IPS-NIHi11 (cell line): Measurements from ENCODE around the gene KHDRBS1.
"Not testable (repeated sequence)": the region's sequence is repeated elsewhere in the genome, so short reads cannot be mapped to it uniquely, and the experiment has no call there.

Source experiments
- DNase-seq: peaks from one replicate; pipeline ENCODE4 v3.0.0; 2012; ENCODE audit warnings: mixed read lengths, low spot score

The KHDRBS1 gene

GRCh38 chr1:32065613-32066488 lies 52.2 kb downstream of the KHDRBS1 start:
- DNase-seq, result not testable (repeated sequence)

- DNase-seq, result no peak
These were observed 52.8 kb downstream of the KHDRBS1 start for GRCh38 chr1:32066489-32066873.

- peak; percentile 32 for DNase-seq
These were observed 55.4 kb downstream of the KHDRBS1 start for GRCh38 chr1:32068957-32069588.

GRCh38 chr1:32071758-32072621 lies 58.3 kb downstream of the KHDRBS1 start:
- no peak for DNase-seq

- peak; percentile 92 for DNase-seq
These were observed 59.1 kb downstream of the KHDRBS1 start, which contains the start of gene TMEM39B for GRCh38 chr1:32072622-32073298. Gene TMEM39B, plus strand, starts transcription at chr1:32072939. Its CDS starts 109 bp downstream, at chr1:32073048.

- DNase-seq, result peak; percentile 97
These were observed 59.9 kb downstream of the KHDRBS1 start for GRCh38 chr1:32073299-32074229.

- no peak for DNase-seq
These were observed 61.2 kb downstream of the KHDRBS1 start for GRCh38 chr1:32074841-32075240.

- no peak for DNase-seq
These were observed 63.8 kb downstream of the KHDRBS1 start for GRCh38 chr1:32077451-32077850.

- DNase-seq, result no peak
These were observed 68.4 kb downstream of the KHDRBS1 start for GRCh38 chr1:32082022-32082421.

- not testable (repeated sequence) for DNase-seq
These were observed 72.7 kb downstream of the KHDRBS1 start for GRCh38 chr1:32086381-32086780.

- DNase-seq, result no peak
These were observed 77.5 kb downstream of the KHDRBS1 start for GRCh38 chr1:32091176-32091575.

GRCh38 chr1:32091591-32091990 lies 77.9 kb downstream of the KHDRBS1 start:
- DNase-seq, result no peak
